GM12878 (cell line): Measurements from ENCODE around the gene TDRD10. TPM values are rescaled to one million over a fixed set of nuclear protein-coding genes. Genes with fewer than 3 reads are reported as not detected.
A peak's percentile ranks its signal among the peaks of the same experiment; 100 is the strongest.

ENCODE experiments used
- ATAC-seq: fragments of 200-7000 bp; cut with Tn5 transposase; 3 replicates; pipeline ENCODE4 v1.9.1; 2020; ENCODE audit warnings: mild to moderate bottlenecking, moderate library complexity
- BruUV-seq: library from RNA; stranded (reverse); fragments of 400-500 nt; replicated peaks from 2 replicates; lab custom pipeline; 2021; lab: Mats Ljungman, UMichigan
- CTCF ChIA-PET: fragments of 300-600 bp; sonication (Branson Sonifier 250); formaldehyde crosslinking; extraction: SDS; loops from one replicate; lab custom pipeline; 2021; ENCODE audit warnings: inconsistent platforms; lab: Yijun Ruan, JAX
- POLR2A ChIA-PET: fragments of 350-600 bp; formaldehyde crosslinking; extraction: SDS; loops from one replicate; lab custom pipeline; 2021; ENCODE audit warnings: inconsistent platforms; lab: Charles Lee
- RAD21 ChIA-PET: fragments of 300-600 bp; sonication (Branson Sonifier 250); formaldehyde crosslinking; loops from one replicate; lab custom pipeline; 2023; ENCODE audit warnings: antibody characterized with exemption; ENCODE audit not compliant: unreplicated experiment; lab: Charles Lee
- SMC1A ChIA-PET: fragments of 300-600 bp; sonication (Branson Sonifier 250); formaldehyde crosslinking; loops from one replicate; lab custom pipeline; 2023; ENCODE audit not compliant: unreplicated experiment, uncharacterized antibody; lab: Charles Lee
- DNase-seq: peaks from one replicate; pipeline ENCODE4 v3.0.0-alpha.2; 2011; ENCODE audit warnings: low read depth, low spot score
- FAIRE-seq: peaks from 3 replicates; lab custom pipeline; 2011; peaks lifted over from hg19 to GRCh38; lab: Jason Lieb, UNC
- H2AFZ ChIP-seq: 2 replicates; pipeline ENCODE4 v1.6.0; 2011; ENCODE audit warnings: low read depth, low read length, control low read depth; ENCODE audit not compliant: control insufficient read depth
- H3K27ac ChIP-seq: 2 replicates; pipeline ENCODE4 v1.5.1; 2011; ENCODE audit warnings: control low read depth; ENCODE audit not compliant: control insufficient read depth, insufficient read depth
- H3K27me3 ChIP-seq, 2 experiments: replicated peaks in 1 of 2; 2 replicates each; pipeline versions ENCODE4 v1.6.0 to v1.6.1; 2011; ENCODE audit warnings: low read length in 1 of 2; ENCODE audit not compliant: control insufficient read depth in 2 of 2, insufficient read depth in 2 of 2
- H3K36me3 ChIP-seq, 2 experiments: 2 replicates each; pipeline ENCODE4 v1.5.1; 2011; ENCODE audit warnings: low read length in 1 of 2; ENCODE audit not compliant: control insufficient read depth in 2 of 2, insufficient read depth in 2 of 2
- H3K4me1 ChIP-seq: 2 replicates; pipeline ENCODE4 v1.6.1; 2011; ENCODE audit warnings: mild to moderate bottlenecking, low read length, moderate library complexity, mixed read lengths; ENCODE audit not compliant: control insufficient read depth, insufficient read depth
- H3K4me2 ChIP-seq: 2 replicates; pipeline ENCODE4 v1.6.0; 2011; ENCODE audit warnings: control low read depth; ENCODE audit not compliant: control insufficient read depth, insufficient read depth
- H3K4me3 ChIP-seq: fragments of 200-600 bp; sonication (generic); 2 replicates; pipeline ENCODE4 v1.5.1; 2016
- H3K79me2 ChIP-seq: 2 replicates; pipeline ENCODE4 v1.6.0; 2011; ENCODE audit warnings: low read length; ENCODE audit not compliant: control insufficient read depth, insufficient read depth
- H3K9ac ChIP-seq: 2 replicates; pipeline ENCODE4 v1.8.0; 2011; ENCODE audit warnings: low read length, control low read depth, mixed read lengths; ENCODE audit not compliant: control insufficient read depth, insufficient read depth
- H3K9me3 ChIP-seq: replicated peaks from 3 replicates; pipeline ENCODE4 v1.5.1; 2011; ENCODE audit warnings: mild to moderate bottlenecking, low read length; ENCODE audit not compliant: control insufficient read depth, insufficient read depth
- H4K20me1 ChIP-seq: 2 replicates; pipeline ENCODE4 v1.6.0; 2011; ENCODE audit not compliant: control insufficient read depth, insufficient read depth
- KAT2A ChIP-seq: conservative IDR thresholded peaks from 2 replicates; pipeline ENCODE4 v1.6.1; 2011; ENCODE audit warnings: low read depth, low read length; ENCODE audit not compliant: control insufficient read depth
- MTA2 ChIP-seq: fragments of 450-650 bp; IDR thresholded peaks from 2 replicates; pipeline ENCODE4 v1.6.1; 2016; ENCODE audit warnings: low read depth, mild to moderate bottlenecking, moderate library complexity
- MXI1 ChIP-seq: fragments of 150-350 bp; IDR thresholded peaks from 2 replicates; pipeline ENCODE4 v1.6.1; 2011; ENCODE audit warnings: low read depth, mild to moderate bottlenecking, inconsistent platforms, low read length, improper control_type of control experiment
- NFYA ChIP-seq: IDR thresholded peaks from 2 replicates; pipeline ENCODE4 v1.6.1; 2011; ENCODE audit warnings: low read depth, mild to moderate bottlenecking, low read length, improper control_type of control experiment, borderline replicate concordance
- POLR2A ChIP-seq: IDR thresholded peaks from 2 replicates; pipeline ENCODE4 v1.6.1; 2011; ENCODE audit warnings: low read depth, mild to moderate bottlenecking, low read length
- POLR2AphosphoS5 ChIP-seq: IDR thresholded peaks from 2 replicates; pipeline ENCODE4 v1.6.1; 2011; ENCODE audit warnings: mild to moderate bottlenecking, low read length, inconsistent platforms
- POU2F2 ChIP-seq: IDR thresholded peaks from 3 replicates; pipeline ENCODE4 v1.6.1; 2011; ENCODE audit warnings: low read depth, mild to moderate bottlenecking, low read length, borderline replicate concordance
- ZNF384 ChIP-seq: IDR thresholded peaks from 2 replicates; pipeline ENCODE4 v1.6.1; 2012; ENCODE audit warnings: low read depth, mild to moderate bottlenecking, low read length, improper control_type of control experiment, borderline replicate concordance
- WGBS: methylation state at CpG from one replicate; pipeline ENCODE4 v1.1.6; 2016; ENCODE audit warnings: low lambda C conversion rate; ENCODE audit not compliant: insufficient replicate concordance, insufficient coverage; ENCODE audit errors: missing lambda C conversion rate; 5-methylcytosine and 5-hydroxymethylcytosine counted together
- in situ Hi-C: fragments of 300-500 bp; cut with MboI; formaldehyde crosslinking; loops from 9 replicates; pipeline ENCODE4 v1.14.3; 2018; ENCODE audit warnings: mixed read lengths
- intact Hi-C: fragments of 100-400 bp; cut with micrococcal nuclease; formaldehyde crosslinking; loops from one replicate; pipeline ENCODE4 v1.14.2; 2022; ENCODE audit not compliant: unreplicated experiment
- polyA plus RNA-seq, 11 experiments: library from polyadenylated mRNA; depleted of rRNA in 4 of 11; unstranded in 6 of 11; stranded (reverse) in 5 of 11; fragments of >200 nt; fragmentation: Nextera tagmentation in 4 of 11; fragmentation: Illumina TruSeq in 1 of 11; extraction: Ambion mirVana in 4 of 11; extraction: Trizol in 1 of 11; gene quantifications; 1 replicate in 1 of 11; 2 replicates in 10 of 11; pipeline versions ENCODE4 v1.2.1 to v1.2.3, GENCODE V29; 2011 to 2016; ENCODE audit warnings: inconsistent platforms in 2 of 11, missing spikeins in 2 of 11, low read depth in 1 of 11
- total RNA-seq, 4 experiments: library from RNA; depleted of rRNA in 3 of 4; stranded (reverse); fragments of >200 nt in 3 of 4; fragmentation: Illumina TruSeq in 1 of 4; extraction: Trizol in 1 of 4; gene quantifications; 2 replicates each; pipeline versions ENCODE4 v1.2.1 to v1.2.3, GENCODE V29; 2013 to 2021
- TF ChIP-seq, protein P1 (sequence below): IDR thresholded peaks from 2 replicates; pipeline ENCODE4 v1.6.1; 2012; ENCODE audit warnings: low read depth, low read length, improper control_type of control experiment

The TDRD10 gene
- total and polyA plus RNA-seq, 10 of the 15 experiments (the other 5 are each of a cell fraction or from before 2014, with no cell fraction given), result not detected

DNA sequence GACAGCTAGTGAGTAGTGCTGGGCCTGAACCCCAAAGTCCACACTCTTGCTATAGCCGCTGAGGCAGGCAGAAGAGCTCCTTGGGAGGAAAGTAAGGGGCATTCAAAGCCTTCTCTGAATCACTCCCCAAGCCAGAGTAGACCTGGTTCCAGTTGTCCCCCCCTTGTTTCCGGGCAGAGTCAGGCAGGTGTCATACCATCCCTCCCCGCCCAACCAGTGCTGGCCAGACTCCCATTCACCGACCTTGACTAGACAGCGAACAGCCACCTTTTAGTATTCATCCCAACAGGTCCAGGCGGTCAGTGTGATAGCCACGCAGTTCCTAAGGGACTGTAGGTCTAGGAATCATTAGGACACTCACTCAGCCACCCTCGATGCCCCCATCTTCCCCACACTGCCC lies 77.4 kb downstream of the TDRD10 start:
- 96% methylated on average over 8 of the region's 8 CpGs for WGBS
- ChIA-PET CTCF (interaction anchor here (0.9 to 4.8 kb wide), 2 partner anchors 19 to 99 kb away, joined by 3 to 23 read pairs; no protein-coding TSS in a partner anchor), POLR2A (interaction anchor here (0.5 to 2.0 kb wide), 2 partner anchors 10 to 280 kb away, joined by 3 to 5 read pairs; no protein-coding TSS in a partner anchor), RAD21 (no interaction called here), SMC1A (no interaction called here)
- DNase-seq (no peak), FAIRE-seq (no peak), ATAC-seq (no peak)
- Histone ChIP-seq H4K20me1 (0 out of 2 replicates have a peak, but pooled peaks cover 4% of the 10 kb centered on the region), H3K27ac (no peak overlapping the region), H2AFZ (no peak overlapping the region), H3K9me3 (no peaks in the 10 kb centered on the region), H3K36me3 (peaks cover 25 to 27% of the 10 kb centered on the region in 2 experiments), H3K9ac (no peak overlapping the region), H3K79me2 (no peaks in the 10 kb centered on the region), H3K4me2 (no peak overlapping the region), H3K4me3 (no peak overlapping the region), H3K27me3 (no peaks in the 10 kb centered on the region), H3K4me1 (no peaks in the 10 kb centered on the region)
- TF ChIP-seq MTA2 (no peak), MXI1 (no peak), ZNF384 (no peak), POLR2A (peak; percentile 47; the same call in 1 of the 2 replicates), NFYA (no peak), POLR2AphosphoS5 (peak; percentile 27; the same call in 1 of the 2 replicates), KAT2A (no peak), POU2F2 (no peak)
- TF ChIP-seq, protein P1, sequence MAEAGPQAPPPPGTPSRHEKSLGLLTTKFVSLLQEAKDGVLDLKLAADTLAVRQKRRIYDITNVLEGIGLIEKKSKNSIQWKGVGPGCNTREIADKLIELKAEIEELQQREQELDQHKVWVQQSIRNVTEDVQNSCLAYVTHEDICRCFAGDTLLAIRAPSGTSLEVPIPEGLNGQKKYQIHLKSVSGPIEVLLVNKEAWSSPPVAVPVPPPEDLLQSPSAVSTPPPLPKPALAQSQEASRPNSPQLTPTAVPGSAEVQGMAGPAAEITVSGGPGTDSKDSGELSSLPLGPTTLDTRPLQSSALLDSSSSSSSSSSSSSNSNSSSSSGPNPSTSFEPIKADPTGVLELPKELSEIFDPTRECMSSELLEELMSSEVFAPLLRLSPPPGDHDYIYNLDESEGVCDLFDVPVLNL, result no peak
- BruUV-seq, result no TSS peak
- in situ Hi-C loops (no loop called here), intact Hi-C loops (no loop called here)
